GM12865 (cell line): ENCODE results near the gene CDC45.

Experiments used
- DNase-seq: peaks from one replicate; pipeline ENCODE4 v3.0.0; 2010; ENCODE audit warnings: low read depth
- H3K4me3 ChIP-seq: 2 replicates; pipeline ENCODE4 v1.5.1; 2011; ENCODE audit warnings: mild to moderate bottlenecking, low read depth, low read length, control low read depth
- CTCF ChIP-seq: IDR thresholded peaks from 2 replicates; pipeline ENCODE4 v1.5.1; 2011; ENCODE audit warnings: low read length, control low read depth, low read depth, inconsistent platforms; ENCODE audit not compliant: insufficient read depth; ENCODE audit errors: missing control alignments

CDC45 gene

GRCh38 chr22:19464975-19465374 is 14.7 kb upstream of the CDC45 start:
- no peak overlapping the region for H3K4me3 ChIP-seq
- TF ChIP-seq CTCF: no peak
- DNase-seq: no peak

DNA sequence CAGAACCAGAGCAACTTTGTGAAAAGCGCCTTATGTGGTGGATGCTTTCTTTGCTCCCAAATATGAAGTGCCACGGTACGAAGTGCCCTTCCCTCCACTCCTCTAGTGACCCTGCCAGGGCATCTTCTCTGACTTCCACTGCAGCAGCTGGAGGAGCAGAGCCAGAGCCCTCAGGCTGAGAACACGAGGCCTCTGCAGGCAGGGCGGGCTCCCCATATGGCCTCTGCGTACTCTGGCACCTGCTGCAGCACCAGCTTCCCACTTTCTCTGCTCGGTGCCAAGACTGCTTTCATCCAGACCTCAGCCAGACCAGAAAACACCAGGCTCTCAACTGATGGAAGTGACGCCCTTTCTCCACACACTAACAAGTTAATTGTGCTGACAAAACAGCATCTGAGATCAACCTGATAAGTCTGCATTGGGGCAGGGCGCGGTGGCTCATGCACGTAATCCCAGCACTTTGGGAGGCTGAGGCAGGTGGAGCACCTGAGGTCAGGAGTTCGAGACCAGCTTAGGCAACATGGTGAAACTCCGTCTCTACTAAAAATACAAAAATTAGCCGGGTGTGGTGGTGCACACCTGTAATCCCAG is 13.5 kb upstream of the CDC45 start:
- DNase-seq: no peak
- TF ChIP-seq CTCF: no peak
- H3K4me3 ChIP-seq: no peak overlapping the region

- no peak for TF ChIP-seq CTCF
Observed at GRCh38 chr22:19466848-19467752, 12.6 kb upstream of the CDC45 start.

DNA sequence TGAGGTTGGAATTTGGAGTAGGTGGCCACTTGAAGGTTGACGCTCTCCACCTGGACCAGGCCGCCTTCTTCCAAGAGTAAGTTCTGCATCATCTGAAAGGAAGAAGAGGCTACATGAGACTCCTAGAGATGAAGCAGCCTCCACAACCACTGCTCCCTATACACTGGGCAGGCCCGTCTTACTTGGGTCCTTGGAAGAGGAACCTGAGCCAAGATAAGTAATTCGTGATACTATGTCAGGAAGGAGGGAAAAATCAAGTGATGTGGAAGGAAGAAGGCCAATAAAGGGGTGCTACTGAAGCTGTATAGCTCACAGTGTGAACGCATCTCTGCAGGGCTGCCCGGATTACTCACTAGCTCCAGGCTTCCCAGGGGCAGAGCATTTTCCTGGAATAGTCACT is 11.8 kb upstream of the CDC45 start:
- TF ChIP-seq CTCF: no peak
- no peak overlapping the region for H3K4me3 ChIP-seq
- DNase-seq: no peak

More at GRCh38 chr22:19466848-19467752, 12.6 kb upstream of the CDC45 start:
- DNase-seq: no peak
- H3K4me3 ChIP-seq: no peak overlapping the region

GRCh38 chr22:19469421-19469820 is 10.3 kb upstream of the CDC45 start:
- no peak overlapping the region for H3K4me3 ChIP-seq
- no peak for DNase-seq
- TF ChIP-seq CTCF: no peak

DNA sequence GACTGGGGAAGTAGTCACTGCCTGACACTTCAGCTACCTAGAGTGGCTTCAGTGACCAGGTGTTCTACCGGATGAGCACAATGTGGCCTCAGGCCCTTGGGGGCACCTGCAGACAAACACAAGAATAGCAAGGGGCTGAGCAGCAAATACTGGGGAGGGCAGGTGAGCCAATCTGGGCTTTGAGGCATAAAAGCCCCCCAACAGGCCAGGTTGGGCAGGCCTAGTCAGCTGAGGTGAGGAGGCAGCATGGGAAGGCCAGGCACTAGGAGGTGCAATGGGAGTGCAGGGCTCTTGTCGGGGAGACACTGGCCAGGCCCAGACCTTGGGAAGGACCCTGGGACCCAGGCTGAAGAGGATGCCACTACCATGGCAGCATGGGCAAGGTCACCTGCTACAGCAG is 9.7 kb upstream of the CDC45 start:
- no peak for DNase-seq
- TF ChIP-seq CTCF: no peak
- H3K4me3 ChIP-seq: no peak overlapping the region

GRCh38 chr22:19471572-19471971 is 8.1 kb upstream of the CDC45 start:
- no peak overlapping the region for H3K4me3 ChIP-seq
- TF ChIP-seq CTCF: no peak
- DNase-seq: no peak
